HT1080 (cell line): ENCODE measurements around the gene GPR21. TPM values are rescaled to one million over a fixed set of nuclear protein-coding genes. Genes with fewer than 3 reads are reported as not detected.

Experiments
- DNase-seq: peaks from one replicate; pipeline ENCODE4 v3.0.0-alpha.2; 2015; ENCODE audit warnings: low read depth
- total RNA-seq: library from RNA; depleted of rRNA; stranded (reverse); fragments of >200 nt; shearing (Covaris generic); gene quantifications from 2 replicates; pipeline ENCODE4 v1.2.3, GENCODE V29; 2014

The GPR21 gene
- total RNA-seq, 1 experiment from 2014 or later, result 0.55 TPM

DNA sequence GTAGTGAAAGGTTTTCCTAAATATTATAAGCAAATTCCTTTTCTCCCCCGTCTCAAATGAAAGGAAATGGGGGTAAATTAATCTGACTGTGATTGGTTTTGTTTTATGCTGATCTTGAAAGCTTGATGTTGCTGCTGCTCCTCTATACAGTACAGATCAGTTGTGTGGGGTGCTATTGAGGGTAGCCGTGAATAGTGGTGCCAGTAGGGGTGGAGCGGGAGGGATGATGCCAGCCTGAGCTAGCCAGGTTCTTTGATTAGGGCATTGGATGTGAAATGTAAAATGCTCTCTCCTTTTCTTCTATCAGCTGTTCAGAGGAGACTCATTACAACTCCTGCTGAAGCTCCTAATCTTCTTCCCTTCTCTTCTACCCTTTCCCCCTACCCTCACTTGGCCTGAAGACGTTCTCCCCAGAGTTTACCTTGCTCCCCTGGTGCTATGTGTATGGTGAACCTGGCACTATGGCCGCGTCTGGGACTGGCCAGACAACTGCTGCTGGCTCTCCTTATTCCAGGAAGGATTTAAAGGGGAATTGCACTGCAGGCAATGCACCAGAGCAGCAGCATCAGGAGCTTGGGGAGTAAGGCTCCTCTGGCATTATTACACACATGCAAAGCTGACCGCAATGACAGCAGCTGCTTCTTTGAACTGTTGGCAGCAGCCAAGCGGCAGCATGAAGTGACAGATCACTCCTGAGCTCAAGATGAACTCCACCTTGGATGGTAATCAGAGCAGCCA, 566 bp downstream of the GPR21 start:
- no peak for DNase-seq

DNA sequence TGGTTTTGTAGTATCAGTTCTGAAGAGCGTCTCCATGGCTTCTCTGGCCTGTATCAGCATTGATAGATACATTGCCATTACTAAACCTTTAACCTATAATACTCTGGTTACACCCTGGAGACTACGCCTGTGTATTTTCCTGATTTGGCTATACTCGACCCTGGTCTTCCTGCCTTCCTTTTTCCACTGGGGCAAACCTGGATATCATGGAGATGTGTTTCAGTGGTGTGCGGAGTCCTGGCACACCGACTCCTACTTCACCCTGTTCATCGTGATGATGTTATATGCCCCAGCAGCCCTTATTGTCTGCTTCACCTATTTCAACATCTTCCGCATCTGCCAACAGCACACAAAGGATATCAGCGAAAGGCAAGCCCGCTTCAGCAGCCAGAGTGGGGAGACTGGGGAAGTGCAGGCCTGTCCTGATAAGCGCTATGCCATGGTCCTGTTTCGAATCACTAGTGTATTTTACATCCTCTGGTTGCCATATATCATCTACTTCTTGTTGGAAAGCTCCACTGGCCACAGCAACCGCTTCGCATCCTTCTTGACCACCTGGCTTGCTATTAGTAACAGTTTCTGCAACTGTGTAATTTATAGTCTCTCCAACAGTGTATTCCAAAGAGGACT, 1.5 kb downstream of the GPR21 start:
- DNase-seq, result no peak

DNA sequence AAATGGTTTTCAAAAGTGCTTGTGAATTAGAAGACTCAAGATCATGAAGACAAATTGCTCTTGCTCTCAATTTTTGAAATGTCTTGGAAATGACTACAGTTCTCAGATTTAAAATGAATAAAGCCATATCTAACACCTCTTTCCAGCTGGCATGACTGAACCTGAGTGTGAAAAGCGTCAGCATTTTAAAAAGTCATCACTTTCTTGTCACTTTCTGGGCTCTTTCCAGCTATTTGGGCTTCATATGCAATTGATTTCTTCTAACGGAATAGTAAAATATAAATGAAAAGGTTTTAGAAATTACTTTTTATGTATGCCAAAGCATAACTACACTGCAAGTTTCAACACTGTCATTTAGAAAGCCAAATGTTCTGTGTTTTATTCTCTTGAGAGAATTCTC, 2.3 kb downstream of the GPR21 start:
- no peak for DNase-seq

DNA sequence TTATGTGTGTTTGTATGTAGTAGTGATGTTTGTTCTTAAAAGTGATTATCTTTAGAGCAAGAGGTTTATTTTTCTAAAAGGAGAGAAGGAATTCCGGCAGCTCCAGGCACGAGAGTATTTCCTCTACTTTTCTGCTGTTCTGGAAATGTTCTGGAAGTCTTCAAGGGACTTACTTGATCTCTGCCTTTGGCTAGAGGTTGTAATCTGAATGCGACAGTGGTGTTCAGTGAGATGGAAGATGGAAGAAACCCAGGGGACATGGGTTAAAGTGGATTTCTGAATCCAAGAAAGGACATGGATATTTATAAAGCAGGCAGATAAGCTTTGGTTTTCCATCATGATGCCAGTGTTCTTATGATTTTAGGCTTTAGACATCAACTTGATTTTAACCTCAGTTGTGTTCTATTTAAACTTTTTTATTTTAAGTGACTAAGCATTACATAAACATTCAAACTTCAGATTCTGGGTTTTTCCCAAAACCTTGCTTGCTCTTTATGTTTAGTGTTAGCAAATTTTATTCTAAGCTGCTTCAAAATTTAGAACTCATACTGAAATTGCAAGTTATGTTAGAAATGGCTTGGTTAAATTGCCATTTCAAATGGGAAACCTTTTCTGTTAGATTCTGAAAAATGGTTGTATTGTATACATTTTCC, 3.6 kb downstream of the GPR21 start:
- DNase-seq, result no peak

DNA sequence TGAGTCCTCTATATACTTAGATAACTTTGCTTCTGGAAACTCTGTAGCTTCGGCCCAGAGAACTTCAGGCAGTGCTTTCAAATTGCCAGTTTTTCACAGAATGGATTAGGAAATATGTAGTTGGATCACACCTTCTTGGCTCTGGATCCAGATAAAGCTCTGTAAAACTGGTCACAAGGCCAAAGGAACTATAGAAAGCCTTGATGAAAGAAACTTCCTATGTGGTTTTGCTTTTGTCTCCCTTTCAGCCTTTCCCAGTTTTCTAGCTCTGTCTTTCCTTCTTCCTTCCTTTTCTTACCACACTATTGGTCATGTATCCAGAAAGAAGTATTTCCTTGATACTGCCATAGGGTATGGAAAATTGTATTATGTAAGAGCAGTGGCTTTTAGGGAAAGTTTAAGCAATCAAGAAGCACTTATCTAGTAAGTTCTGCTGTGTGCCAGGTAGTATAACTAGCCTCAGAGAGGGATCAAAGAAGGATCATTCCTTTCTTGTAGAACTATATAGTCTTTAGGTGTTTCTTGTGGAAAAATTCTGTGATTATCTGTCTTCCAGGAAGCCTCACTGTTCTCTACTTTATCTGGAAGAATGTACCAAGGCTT, 6.3 kb downstream of the GPR21 start:
- no peak for DNase-seq

DNA sequence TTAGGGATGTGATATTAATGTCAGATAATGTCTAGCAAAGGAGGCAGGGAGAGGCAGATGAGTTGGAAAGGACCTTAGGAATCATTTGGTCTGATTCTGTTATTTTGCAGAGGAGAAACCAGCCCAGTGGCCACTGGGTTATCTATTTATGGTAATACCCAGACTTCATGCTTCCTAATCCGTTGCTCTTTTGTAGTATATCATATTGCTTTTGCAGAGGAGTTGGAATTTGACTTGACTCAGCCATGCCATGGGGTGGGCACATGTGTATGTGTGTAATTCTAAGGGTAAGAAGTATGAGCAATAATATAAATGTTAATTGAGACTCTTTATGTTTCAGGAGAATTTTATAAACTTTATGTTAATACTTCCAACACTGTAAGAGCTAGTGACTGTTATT, 7.3 kb downstream of the GPR21 start:
- no peak for DNase-seq

DNA sequence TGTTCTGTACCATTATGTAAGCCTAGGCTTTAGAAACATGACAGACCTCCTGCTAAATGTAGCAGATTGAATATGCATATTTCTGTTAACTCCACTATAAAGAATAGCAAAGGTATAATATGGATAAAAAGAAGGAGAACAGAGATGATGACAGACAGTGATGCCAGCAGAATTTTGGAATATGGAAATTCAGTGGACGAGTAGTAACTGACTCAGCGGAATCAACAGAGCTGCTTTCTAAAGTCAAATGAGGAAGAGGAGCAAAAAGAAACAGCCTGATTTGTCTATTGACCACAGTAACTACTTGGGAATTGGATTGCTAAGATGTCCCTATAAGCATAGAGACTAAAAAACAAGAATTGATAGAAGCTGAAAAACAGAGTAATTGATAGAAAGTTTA, 8.0 kb downstream of the GPR21 start:
- no peak for DNase-seq

DNA sequence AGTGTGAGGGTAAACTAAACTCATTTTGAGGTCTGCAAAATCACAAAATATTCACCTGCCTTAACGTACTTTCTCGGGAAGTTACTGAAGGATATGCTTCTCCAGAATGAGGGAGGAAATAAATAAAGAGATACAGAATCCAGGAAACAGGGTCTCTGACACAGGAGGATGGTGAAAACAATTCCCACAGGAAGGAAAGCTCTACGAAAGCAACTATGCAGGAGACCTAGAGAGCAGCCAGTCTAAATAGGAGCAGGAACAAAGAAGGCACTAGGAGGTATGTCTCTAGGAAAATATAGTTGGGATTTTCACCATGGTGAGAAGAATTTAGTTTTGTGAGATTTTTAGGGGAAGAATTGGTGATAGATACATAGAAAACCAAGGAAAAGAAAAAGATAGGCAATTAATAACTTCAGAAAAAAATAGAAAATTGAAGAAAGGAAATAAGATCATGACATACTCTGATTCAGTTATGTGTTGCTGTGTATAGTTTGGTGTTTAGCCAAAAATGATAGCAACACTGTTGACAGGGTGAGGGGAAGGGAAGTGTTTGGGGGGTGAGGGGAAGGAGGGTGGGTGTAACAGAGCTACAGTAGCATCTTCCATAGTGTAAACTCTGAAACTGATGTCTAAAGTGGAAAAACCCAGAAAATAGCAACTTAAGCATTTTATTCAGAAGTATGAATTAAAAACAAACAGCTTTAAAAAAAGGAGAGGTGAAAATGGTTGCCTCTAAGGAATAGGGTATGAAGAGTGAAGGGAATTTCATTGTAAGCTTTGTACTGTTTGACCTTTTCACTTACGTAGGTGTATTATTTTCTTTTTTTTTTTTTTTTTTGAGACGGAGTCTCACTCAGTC, 9.8 kb downstream of the GPR21 start:
- DNase-seq, result no peak

DNA sequence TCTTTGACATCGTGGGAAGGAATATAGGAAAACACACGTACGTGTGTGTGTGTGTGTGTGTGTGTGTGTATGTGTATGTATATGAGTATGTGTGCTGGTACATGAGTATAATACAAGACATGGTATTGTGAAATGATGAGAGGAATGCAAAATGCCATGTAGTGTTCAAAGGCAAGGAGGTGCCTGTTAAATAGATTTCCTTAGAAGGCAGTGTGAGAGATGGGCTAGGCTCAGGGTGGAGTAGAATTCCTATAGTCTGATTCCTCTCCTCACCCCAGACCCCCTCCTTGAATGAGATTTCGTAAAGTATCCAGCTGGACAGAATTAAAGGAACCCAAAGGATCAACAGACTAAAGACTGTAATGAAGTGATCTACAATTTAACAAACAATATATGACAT, 11.1 kb downstream of the GPR21 start:
- DNase-seq, result no peak

DNA sequence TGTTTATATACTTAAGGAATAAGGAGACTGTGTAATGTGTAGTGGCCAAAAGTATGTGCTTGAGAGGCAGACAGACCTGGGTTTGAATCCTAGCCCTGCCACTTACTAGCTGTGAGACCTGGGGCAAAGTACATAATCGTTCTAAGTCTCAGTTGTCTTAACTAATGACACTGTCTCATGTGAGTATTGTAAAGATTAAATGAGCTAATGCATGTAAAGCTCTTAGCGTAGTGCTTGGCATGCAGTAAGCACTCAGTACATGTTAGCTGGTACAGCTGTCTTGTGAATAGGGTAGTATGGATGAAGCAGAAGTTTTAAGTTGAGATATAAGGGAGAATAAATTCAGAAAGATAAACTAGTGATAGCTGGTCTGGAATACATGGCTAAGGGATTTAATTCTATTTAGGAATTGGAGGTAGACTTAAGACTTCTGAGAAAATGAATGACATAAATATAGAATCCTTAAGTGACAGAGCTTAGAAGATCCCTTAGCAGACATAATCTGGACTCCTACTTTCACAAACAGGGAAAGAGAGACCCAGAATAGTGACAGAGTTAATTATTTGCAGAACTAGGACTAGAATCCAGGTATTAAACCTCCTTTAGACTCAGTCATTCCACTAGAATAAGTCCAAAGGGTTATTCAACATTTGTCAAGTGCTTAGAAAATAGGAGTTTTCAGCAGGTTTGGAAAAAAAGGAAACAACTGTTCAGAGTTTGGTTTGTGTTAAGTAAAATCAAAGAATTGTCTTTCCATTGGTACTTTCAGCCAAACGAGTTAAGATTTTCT, 13.1 kb downstream of the GPR21 start:
- no peak for DNase-seq

DNA sequence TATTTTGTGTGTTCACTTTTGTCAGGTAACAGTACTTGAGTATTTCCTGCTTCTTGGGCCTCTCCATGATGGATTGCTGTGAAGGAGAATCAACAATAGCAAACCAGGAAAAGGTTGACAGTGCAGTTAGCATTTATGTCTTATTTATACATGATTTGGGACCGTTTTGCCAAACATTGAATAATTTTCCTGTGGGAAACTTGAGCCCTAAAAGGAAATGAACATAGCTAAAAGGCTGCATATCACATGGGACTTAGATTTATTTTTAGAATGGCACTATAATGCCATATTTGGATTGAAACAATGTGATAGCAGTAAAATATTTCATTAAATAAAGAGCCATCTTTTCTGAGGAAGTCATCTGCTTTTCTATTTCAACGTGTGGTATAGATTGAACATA, 15.3 kb downstream of the GPR21 start:
- DNase-seq, result no peak

DNA sequence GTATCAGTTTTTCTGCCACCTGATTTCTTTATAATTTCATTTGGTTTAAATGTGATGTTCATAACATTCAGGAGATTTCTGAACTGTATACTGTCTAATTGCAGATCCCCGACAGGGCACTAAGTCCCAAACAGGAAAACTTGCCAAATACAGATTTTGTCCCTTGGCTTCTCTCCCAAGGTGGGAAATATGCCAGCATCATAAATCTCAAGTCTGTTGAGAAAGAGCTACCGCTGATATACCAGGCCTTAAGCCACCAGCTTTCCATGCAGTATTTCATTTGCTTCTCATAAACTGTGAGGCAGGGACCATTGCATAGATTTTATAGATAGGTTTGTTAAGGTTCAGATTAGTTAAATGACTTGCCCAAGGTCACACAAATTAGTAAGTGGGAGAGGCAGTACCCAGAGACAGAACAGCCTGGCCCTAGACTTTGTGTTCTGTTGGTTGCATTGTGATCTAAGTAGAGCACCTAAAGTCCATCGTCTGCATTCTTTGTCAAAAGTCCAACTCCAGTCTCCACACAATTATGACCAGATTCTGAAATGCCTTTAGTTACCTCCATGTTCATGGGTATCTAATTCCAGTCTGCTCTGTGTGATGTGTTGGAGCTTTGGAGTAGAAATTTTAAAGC, 16.2 kb downstream of the GPR21 start:
- no peak for DNase-seq

DNA sequence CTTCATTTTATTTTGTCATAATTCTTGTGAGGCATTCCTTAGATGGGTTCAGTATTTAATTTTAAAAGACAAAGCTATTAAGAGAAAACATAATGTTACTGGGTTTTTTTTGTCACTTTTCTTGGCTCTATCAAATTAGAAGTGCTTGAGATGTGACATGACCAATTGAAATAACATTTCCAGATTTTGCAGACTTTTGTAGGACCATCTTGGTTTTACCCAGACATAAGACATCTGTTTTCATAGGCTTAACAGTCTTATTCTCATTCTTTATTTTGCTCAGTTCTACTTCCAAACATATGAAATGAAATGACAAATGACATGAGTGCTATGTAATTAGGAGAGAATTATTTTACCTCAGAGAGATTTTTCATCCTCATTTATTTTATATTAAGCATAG, 19.6 kb downstream of the GPR21 start:
- DNase-seq, result no peak

DNA sequence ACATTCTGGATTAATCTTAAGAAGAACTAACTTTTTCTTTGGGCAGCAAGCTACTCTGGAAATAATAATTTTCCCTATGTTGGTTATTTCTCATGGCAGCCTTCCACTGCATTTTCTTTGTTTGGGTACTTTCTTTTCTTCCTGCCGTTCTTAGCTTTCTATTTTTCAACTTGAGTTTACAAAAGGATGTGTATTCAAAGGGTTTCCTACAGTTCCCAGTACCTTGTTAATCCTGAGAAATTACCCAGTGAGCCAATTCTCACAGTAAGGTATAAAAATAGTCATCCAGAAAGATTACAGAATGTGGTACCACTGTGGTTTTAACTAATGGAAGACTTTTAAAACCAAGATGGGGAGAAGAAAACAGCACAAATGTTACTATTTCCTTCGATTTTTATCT, 20.2 kb downstream of the GPR21 start:
- DNase-seq, result no peak

DNA sequence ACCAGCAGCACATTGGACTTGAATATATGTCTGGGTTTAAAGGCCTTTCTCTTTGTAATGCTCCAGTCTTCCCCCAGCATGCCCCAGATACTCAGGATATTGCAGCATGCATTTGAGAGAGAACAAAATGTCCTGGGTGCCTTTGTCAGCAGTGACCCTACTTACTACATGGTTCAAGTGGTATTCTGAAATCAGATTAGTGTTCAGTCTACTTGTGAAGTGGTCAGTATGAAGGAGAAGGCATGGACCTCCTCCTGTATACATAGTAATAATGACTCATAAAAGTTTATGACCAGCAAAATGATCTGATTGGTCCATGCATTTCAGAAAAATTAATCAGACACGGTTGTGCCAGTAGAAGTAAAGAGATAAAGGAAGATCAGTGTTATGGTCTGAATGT, 25.4 kb downstream of the GPR21 start:
- peak; percentile 57 for DNase-seq

DNA sequence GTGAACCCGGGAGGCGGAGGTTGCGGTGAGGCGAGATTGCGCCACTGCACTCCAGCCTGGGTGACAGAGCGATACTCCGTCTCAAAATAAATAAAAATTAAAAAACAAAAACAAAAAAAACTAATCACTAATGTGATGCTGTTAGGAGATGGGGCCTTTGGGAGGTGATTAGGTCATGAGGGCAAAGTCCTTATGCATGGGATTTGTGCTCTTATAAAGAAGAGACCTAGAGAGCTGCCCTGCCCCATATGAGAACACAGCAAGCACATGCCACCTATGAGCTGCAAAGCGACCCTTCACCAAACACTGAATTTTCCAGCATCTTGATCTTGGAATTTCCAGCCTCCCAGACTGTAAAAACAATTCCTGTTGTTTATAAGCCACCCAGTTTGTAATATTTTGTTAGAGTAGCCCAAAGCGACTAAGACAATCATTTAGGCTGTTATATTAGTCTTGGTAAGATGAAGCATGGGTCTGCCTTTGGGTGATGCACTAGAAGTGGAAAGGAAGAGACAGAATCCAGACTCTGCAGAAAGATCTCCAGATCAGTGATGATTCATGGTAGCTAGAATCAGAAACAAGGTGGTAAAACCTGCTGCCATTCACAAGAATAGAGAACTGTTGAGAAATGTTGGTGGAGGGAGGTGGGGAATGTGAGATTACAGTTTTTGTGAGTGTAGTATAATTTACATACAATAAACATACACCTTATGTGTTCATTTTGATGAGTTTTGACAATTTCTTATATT, 26.2 kb downstream of the GPR21 start:
- DNase-seq, result no peak

DNA sequence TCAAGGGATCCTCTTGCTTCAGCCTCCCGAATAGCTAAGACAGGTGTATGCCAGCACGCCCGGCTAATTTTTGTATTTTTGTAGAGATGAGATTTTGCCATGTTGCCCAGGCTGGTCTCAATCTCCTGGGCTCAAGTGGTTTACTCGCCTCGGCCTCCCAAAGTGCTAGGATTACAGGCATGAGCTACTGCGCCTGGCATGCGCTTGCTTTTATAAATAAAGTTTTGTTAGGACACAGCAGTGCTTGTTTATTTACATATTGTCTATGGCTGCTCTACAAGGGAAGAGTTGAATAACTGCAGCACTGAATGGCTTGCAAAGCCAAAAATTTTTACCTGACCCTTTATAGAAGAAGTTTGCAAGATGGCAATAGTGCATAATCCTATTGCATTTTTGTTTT, 27.7 kb downstream of the GPR21 start:
- no peak for DNase-seq

DNA sequence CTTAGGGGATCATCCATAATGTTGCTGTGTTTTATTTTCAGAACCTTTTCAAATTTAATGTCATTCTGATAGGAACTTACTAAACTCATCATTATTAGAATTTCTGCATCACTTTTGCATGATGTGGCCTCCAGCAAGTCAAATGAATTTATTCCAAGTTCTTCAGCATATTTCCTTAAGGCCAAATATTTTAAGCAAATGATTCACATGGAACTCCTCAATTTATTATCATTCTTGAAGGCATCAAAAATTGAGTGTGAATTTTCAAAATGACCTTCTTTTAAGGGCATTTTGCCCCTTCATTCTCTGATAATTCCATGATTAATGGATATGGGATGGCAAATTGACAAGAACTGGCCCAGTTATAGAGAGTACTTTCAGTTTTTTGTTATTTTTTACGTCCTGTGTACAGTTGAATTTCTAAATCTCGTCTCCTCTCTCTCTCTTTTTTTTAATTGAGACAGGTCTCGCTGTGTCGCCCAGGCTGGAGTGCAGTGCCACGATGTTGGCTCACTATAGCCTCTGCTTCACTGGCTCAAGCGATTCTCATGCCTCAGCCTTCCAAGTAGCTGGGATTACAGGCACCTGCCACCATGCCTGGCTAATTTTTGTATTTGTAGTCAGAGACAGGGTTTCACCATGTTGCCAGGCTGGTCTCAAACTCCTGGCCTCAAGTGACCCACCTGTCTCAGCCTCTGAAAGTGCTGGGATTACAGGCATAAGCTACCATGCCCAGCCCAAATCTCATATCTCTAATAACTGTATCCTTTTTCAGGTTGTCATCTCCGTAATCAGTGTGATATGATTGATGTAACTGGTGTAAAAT, 29.1 kb downstream of the GPR21 start:
- no peak for DNase-seq
